Measurements from ENCODE around the gene PSME3.

DNA sequence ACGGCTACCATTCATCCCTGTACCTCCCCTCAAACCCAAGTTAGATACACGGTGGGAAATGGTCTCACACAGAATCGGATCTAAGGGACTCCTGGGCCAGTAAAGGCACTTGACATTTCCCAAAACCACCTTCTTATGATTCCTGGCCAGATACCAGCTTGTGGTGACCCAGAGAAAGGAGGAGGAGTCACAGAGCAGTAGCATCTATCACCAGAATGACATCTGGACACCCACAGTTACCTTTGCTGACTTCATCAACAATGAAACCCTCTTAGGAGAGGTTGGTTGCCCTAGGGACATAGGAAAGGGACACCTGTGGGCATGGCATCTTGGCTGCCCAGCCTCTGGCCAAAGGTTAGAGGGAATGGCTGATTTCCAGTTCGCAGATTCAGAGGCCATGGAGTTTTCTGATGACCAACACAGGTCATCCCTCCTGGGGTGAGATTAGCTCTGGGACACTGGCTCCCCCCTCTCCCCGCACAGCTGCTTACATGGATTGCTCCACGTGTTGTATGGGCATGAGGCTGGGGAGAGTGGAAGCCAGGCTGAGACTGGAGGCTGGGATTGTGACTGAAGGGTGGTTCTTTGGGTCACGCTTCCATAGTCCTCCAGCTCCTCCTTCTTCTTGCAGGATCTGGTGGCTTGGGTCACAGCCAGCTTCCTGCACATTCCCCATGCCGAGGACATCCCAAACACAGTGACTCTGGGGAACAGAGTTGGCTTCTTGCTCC lies 16.4 kb downstream of the PSME3 start:
- TF ChIP-seq, protein P1, sequence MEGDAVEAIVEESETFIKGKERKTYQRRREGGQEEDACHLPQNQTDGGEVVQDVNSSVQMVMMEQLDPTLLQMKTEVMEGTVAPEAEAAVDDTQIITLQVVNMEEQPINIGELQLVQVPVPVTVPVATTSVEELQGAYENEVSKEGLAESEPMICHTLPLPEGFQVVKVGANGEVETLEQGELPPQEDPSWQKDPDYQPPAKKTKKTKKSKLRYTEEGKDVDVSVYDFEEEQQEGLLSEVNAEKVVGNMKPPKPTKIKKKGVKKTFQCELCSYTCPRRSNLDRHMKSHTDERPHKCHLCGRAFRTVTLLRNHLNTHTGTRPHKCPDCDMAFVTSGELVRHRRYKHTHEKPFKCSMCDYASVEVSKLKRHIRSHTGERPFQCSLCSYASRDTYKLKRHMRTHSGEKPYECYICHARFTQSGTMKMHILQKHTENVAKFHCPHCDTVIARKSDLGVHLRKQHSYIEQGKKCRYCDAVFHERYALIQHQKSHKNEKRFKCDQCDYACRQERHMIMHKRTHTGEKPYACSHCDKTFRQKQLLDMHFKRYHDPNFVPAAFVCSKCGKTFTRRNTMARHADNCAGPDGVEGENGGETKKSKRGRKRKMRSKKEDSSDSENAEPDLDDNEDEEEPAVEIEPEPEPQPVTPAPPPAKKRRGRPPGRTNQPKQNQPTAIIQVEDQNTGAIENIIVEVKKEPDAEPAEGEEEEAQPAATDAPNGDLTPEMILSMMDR (IDR thresholded peaks at IDR 0.05 in 8 of 11, conservative IDR thresholded peaks at IDR 0.05 in 3 of 11): no peak
- TF ChIP-seq POLR2AphosphoS5 (IDR thresholded peaks at IDR 0.05) (no peak), POLR2A (IDR thresholded peaks at IDR 0.05) (no peak)
